KMS-11 (cell line): Measurements from ENCODE around the gene RIPOR3.
"Not testable (repeated sequence)": the region's sequence is repeated elsewhere in the genome, so short reads cannot be mapped to it uniquely, and the experiment has no call there.

ENCODE experiments used
- H2AFZ ChIP-seq: fragments of 200-600 bp; sonication (generic); 2 replicates; pipeline ENCODE4 v1.6.1; 2016; ENCODE audit warnings: antibody characterized with exemption, mixed run types, low read depth
- H3K27ac ChIP-seq: fragments of 200-600 bp; sonication (generic); 2 replicates; pipeline ENCODE4 v1.6.1; 2016; ENCODE audit warnings: mild to moderate bottlenecking, mixed run types
- H3K27me3 ChIP-seq: fragments of 200-600 bp; sonication (generic); 2 replicates; pipeline ENCODE4 v1.6.1; 2017; ENCODE audit warnings: mild to moderate bottlenecking, low read depth, mixed run types, moderate library complexity; ENCODE audit not compliant: insufficient read depth
- H3K36me3 ChIP-seq: fragments of 200-600 bp; sonication (generic); 2 replicates; pipeline ENCODE4 v1.6.1; 2017; ENCODE audit warnings: mild to moderate bottlenecking, mixed run types; ENCODE audit not compliant: insufficient read depth
- H3K4me1 ChIP-seq: fragments of 200-600 bp; sonication (generic); 2 replicates; pipeline ENCODE4 v1.6.1; 2016; ENCODE audit warnings: mild to moderate bottlenecking, low read depth, mixed run types; ENCODE audit not compliant: poor library complexity, severe bottlenecking
- H3K4me2 ChIP-seq: fragments of 200-600 bp; sonication (generic); 2 replicates; pipeline ENCODE4 v1.7.0; 2016; ENCODE audit warnings: mild to moderate bottlenecking, mixed run types
- H3K4me3 ChIP-seq: fragments of 200-600 bp; sonication (generic); IDR thresholded peaks from 2 replicates; pipeline ENCODE4 v1.6.1; 2017; ENCODE audit warnings: low read depth, low read length, mixed read lengths; ENCODE audit not compliant: insufficient read depth
- H3K79me2 ChIP-seq: fragments of 200-600 bp; sonication (generic); 2 replicates; pipeline ENCODE4 v1.6.1; 2016; ENCODE audit warnings: low read depth, mixed run types; ENCODE audit not compliant: insufficient read depth
- H3K9ac ChIP-seq: fragments of 200-600 bp; sonication (generic); 2 replicates; pipeline ENCODE4 v1.6.1; 2016; ENCODE audit warnings: mild to moderate bottlenecking, mixed run types
- H4K20me1 ChIP-seq: fragments of 200-600 bp; sonication (generic); 2 replicates; pipeline ENCODE4 v1.6.1; 2016; ENCODE audit warnings: mild to moderate bottlenecking, mixed run types; ENCODE audit not compliant: insufficient read depth
- TF ChIP-seq, protein P1 (sequence below): fragments of 200-600 bp; sonication (generic); conservative IDR thresholded peaks from 2 replicates; pipeline ENCODE4 v1.6.1; 2017; ENCODE audit warnings: low read depth, mild to moderate bottlenecking, antibody characterized with exemption, low read length, moderate library complexity, mixed read lengths

Gene RIPOR3

DNA sequence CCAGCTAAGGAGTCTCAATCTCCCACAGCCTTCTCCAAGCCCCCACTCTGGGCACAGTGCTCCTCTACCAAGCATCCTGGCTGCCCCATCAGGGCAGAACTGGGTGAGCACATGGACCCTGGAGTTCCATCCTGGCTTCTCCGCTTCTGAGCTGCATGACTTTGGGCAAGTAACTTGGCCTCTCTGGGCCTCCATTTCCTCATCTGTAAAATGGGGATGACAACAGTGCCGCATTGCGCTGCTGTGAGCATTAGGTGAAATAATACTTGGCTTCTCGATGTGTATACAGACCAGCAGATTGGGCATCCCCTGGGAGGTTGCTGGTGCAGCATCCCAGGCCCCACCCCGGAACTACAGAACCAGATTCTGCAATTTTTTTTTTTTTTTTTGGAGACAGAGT lies 8.3 kb upstream of the RIPOR3 start:
- Histone ChIP-seq H3K4me2 (no peak overlapping the region), H3K9ac (no peak overlapping the region), H3K4me3 (no peak overlapping the region), H3K36me3 (no peaks in the 10 kb centered on the region), H4K20me1 (no peaks in the 10 kb centered on the region), H3K27me3 (no peaks in the 10 kb centered on the region), H3K27ac (no peak overlapping the region), H3K79me2 (no peaks in the 10 kb centered on the region), H2AFZ (no peak overlapping the region), H3K4me1 (no peaks in the 10 kb centered on the region)
- TF ChIP-seq, protein P1, sequence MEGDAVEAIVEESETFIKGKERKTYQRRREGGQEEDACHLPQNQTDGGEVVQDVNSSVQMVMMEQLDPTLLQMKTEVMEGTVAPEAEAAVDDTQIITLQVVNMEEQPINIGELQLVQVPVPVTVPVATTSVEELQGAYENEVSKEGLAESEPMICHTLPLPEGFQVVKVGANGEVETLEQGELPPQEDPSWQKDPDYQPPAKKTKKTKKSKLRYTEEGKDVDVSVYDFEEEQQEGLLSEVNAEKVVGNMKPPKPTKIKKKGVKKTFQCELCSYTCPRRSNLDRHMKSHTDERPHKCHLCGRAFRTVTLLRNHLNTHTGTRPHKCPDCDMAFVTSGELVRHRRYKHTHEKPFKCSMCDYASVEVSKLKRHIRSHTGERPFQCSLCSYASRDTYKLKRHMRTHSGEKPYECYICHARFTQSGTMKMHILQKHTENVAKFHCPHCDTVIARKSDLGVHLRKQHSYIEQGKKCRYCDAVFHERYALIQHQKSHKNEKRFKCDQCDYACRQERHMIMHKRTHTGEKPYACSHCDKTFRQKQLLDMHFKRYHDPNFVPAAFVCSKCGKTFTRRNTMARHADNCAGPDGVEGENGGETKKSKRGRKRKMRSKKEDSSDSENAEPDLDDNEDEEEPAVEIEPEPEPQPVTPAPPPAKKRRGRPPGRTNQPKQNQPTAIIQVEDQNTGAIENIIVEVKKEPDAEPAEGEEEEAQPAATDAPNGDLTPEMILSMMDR = no peak

GRCh38 chr20:50698255-50698654 lies 6.9 kb upstream of the RIPOR3 start:
- H3K27ac ChIP-seq, H3K9ac ChIP-seq, H3K79me2 ChIP-seq, H3K36me3 ChIP-seq, H3K27me3 ChIP-seq, H3K4me2 ChIP-seq, H3K4me1 ChIP-seq, H2AFZ ChIP-seq, H4K20me1 ChIP-seq, H3K4me3 ChIP-seq: not testable (repeated sequence)

DNA sequence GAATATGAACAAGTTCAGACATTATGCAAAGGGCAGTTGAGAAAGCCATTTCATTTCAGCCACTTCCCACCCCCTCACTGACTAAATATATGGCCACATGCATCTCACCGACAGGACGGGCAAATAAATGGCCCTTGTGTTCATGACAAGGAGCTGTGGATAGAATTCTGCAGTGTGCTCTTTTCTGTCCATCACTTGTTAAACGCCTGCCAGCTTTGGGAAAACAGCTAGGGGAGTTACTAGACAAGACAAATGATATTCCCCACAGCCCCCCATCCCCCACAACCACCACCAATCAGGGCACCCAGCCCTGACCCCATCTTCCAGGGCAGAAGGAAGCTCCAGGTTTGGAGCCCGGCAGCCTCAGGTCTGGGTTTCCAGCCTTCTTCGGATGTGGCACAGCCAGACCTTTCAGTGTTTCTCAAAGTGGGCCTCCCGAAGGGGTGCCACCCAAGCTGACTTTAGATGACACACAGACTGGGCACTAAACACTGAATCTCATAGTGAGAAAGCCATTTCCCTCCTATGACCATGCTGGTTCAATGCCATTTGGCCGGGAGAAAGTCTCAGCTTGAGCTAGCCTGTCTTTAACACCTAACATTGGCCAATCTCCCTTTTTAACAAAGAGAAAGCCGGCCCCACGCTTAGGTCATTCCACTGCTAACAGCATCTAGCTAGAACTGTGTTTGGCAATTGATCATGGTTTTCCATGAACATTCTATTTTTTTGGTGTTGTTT lies 4.0 kb upstream of the RIPOR3 start:
- no peaks in the 10 kb centered on the region for H3K36me3 ChIP-seq
- H3K27ac ChIP-seq = no peak overlapping the region
- TF ChIP-seq, protein P1 = no peak
- no peaks in the 10 kb centered on the region for H3K27me3 ChIP-seq
- no peak overlapping the region for H3K4me3 ChIP-seq
- H3K4me1 ChIP-seq = no peaks in the 10 kb centered on the region
- no peaks in the 10 kb centered on the region for H4K20me1 ChIP-seq
- no peak overlapping the region for H3K9ac ChIP-seq
- no peaks in the 10 kb centered on the region for H3K79me2 ChIP-seq
- H3K4me2 ChIP-seq = no peak overlapping the region
- no peak overlapping the region for H2AFZ ChIP-seq

GRCh38 chr20:50694379-50695134 lies 3.2 kb upstream of the RIPOR3 start:
- Histone ChIP-seq H3K27me3 (no peaks in the 10 kb centered on the region), H3K4me1 (no peaks in the 10 kb centered on the region), H4K20me1 (no peaks in the 10 kb centered on the region), H3K9ac (no peak overlapping the region), H3K4me3 (no peak overlapping the region), H3K79me2 (no peaks in the 10 kb centered on the region), H2AFZ (no peak overlapping the region), H3K27ac (no peak overlapping the region), H3K36me3 (no peaks in the 10 kb centered on the region), H3K4me2 (no peak overlapping the region)
- TF ChIP-seq, protein P1 = no peak

DNA sequence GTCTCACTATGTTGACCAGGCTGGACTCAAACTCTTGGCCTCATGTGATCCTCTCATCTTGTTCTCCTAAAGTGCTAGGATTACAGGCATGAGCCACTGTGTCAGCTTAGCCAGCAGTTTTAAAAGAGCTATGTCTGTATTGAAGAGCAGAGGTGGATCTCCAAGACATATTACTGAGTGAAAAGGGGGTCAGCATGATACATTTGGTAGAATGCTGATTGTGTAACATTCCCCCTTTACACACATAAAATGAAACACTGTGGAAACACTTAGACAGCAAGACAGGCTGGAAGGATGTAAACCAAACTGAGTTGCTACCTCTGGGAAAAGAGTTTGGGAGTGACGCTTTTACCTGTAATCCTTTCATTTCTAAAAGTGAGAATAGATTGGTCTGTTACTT lies 1.7 kb upstream of the RIPOR3 start:
- Histone ChIP-seq H3K27me3 (no peaks in the 10 kb centered on the region), H3K79me2 (no peaks in the 10 kb centered on the region), H3K36me3 (no peaks in the 10 kb centered on the region), H3K27ac (no peak overlapping the region), H2AFZ (no peak overlapping the region), H3K4me2 (no peak overlapping the region), H3K4me3 (no peak overlapping the region), H3K9ac (no peak overlapping the region), H3K4me1 (no peaks in the 10 kb centered on the region), H4K20me1 (no peaks in the 10 kb centered on the region)
- TF ChIP-seq, protein P1 = no peak
